Neuronal stem cell (in vitro differentiated cells): ENCODE measurements around the gene LTBP3.

Experiments used
- DNase-seq: peaks from one replicate; pipeline ENCODE4 v3.0.0-alpha.2; 2013; ENCODE audit warnings: low spot score
- H2AFZ ChIP-seq: one replicate; pipeline ENCODE4 v1.6.1; 2013; ENCODE audit warnings: mild to moderate bottlenecking, low read length, inconsistent platforms
- H2AK5ac ChIP-seq: 2 replicates; pipeline ENCODE4 v1.6.1; 2013; ENCODE audit warnings: low read depth, mild to moderate bottlenecking, inconsistent platforms, low read length, moderate library complexity, mixed read lengths
- H2BK120ac ChIP-seq: 2 replicates; pipeline ENCODE4 v1.6.1; 2013; ENCODE audit warnings: low read depth, mild to moderate bottlenecking, inconsistent platforms, low read length, moderate library complexity, mixed read lengths
- H2BK12ac ChIP-seq: one replicate; pipeline ENCODE4 v1.6.1; 2013; ENCODE audit warnings: low read length, inconsistent platforms
- H2BK15ac ChIP-seq: 2 replicates; pipeline ENCODE4 v1.6.1; 2013; ENCODE audit warnings: mild to moderate bottlenecking, low read length, inconsistent platforms, mixed read lengths
- H2BK5ac ChIP-seq: one replicate; pipeline ENCODE4 v1.6.1; 2013; ENCODE audit warnings: inconsistent platforms, mild to moderate bottlenecking, low read length, moderate library complexity
- H3K14ac ChIP-seq: one replicate; pipeline ENCODE4 v1.6.1; 2013; ENCODE audit warnings: low read length, inconsistent platforms
- H3K18ac ChIP-seq: 2 replicates; pipeline ENCODE4 v1.6.1; 2013; ENCODE audit warnings: low read length, inconsistent platforms
- H3K23ac ChIP-seq: 2 replicates; pipeline ENCODE4 v1.6.1; 2013; ENCODE audit warnings: low read depth, mild to moderate bottlenecking, mixed read lengths, low read length, inconsistent platforms; ENCODE audit not compliant: poor library complexity
- H3K27ac ChIP-seq: replicated peaks from 3 replicates; pipeline ENCODE4 v1.5.1; 2013; ENCODE audit warnings: low read length, inconsistent platforms
- H3K27me3 ChIP-seq, 3 experiments: 2 replicates each; pipeline ENCODE4 v1.6.1; 2013; ENCODE audit warnings: low read length in 3 of 3, mild to moderate bottlenecking in 2 of 3, inconsistent platforms in 1 of 3, low read depth in 1 of 3, mixed read lengths in 1 of 3, moderate library complexity in 1 of 3; ENCODE audit not compliant: control insufficient read depth in 3 of 3, insufficient read depth in 3 of 3
- H3K36me3 ChIP-seq, 2 donors: replicated peaks in 1 of 2; 2 replicates each; pipeline ENCODE4 v1.6.1; 2013; ENCODE audit warnings: low read length in 2 of 2; ENCODE audit not compliant: control insufficient read depth in 2 of 2, insufficient read depth in 2 of 2
- H3K4ac ChIP-seq: 2 replicates; pipeline ENCODE4 v1.6.1; 2013; ENCODE audit warnings: inconsistent platforms, mild to moderate bottlenecking, low read length, moderate library complexity
- H3K4me1 ChIP-seq, 2 donors: 1 replicate in 1 of 2; 2 replicates in 1 of 2; pipeline ENCODE4 v1.6.1; 2013; ENCODE audit warnings: low read length in 2 of 2, low read depth in 1 of 2; ENCODE audit not compliant: control insufficient read depth in 2 of 2, insufficient read depth in 1 of 2
- H3K4me2 ChIP-seq: one replicate; pipeline ENCODE4 v1.6.1; 2013; ENCODE audit warnings: mild to moderate bottlenecking, low read length, inconsistent platforms; ENCODE audit not compliant: insufficient read depth, poor library complexity, severe bottlenecking
- H3K4me3 ChIP-seq, 2 donors: 2 replicates each; pipeline ENCODE4 v1.5.1; 2013; ENCODE audit warnings: low read length in 2 of 2, mild to moderate bottlenecking in 2 of 2, inconsistent platforms in 1 of 2, moderate library complexity in 1 of 2
- H3K79me1 ChIP-seq: one replicate; pipeline ENCODE4 v1.6.1; 2013; ENCODE audit warnings: low read depth, mild to moderate bottlenecking, inconsistent platforms, low read length, moderate library complexity
- H3K9ac ChIP-seq: one replicate; pipeline ENCODE4 v1.6.1; 2013; ENCODE audit warnings: mild to moderate bottlenecking, low read depth, low read length, inconsistent platforms; ENCODE audit not compliant: poor library complexity
- H3K9me3 ChIP-seq, 2 donors: replicated peaks in 1 of 2; 2 replicates each; pipeline versions ENCODE3 to v1.6.1; 2013; ENCODE audit warnings: low read length in 2 of 2, mild to moderate bottlenecking in 2 of 2, inconsistent platforms in 1 of 2, low read depth in 1 of 2, mixed read lengths in 1 of 2, moderate library complexity in 1 of 2; ENCODE audit not compliant: control insufficient read depth in 2 of 2, insufficient read depth in 1 of 2
- H4K8ac ChIP-seq: one replicate; pipeline ENCODE4 v1.6.1; 2013; ENCODE audit warnings: low read depth, mild to moderate bottlenecking, inconsistent platforms, low read length, moderate library complexity
- H4K91ac ChIP-seq: one replicate; pipeline ENCODE4 v1.6.1; 2013; ENCODE audit warnings: low read length, low read depth, mild to moderate bottlenecking, inconsistent platforms; ENCODE audit not compliant: poor library complexity
- WGBS, 2 donors: extraction: QIAGEN DNeasy Blood & Tissue Kit; methylation state at CpG; one replicate each; pipeline ENCODE4 v1.1.7; 2013; ENCODE audit warnings: missing lambda C conversion rate in 2 of 2, mixed read lengths in 1 of 2; ENCODE audit not compliant: insufficient read length in 2 of 2, insufficient replicate concordance in 1 of 2; ENCODE audit errors: extremely low coverage in 2 of 2; 5-methylcytosine and 5-hydroxymethylcytosine counted together

The LTBP3 gene

GRCh38 chr11:65559951-65560537, 1.9 kb upstream of the LTBP3 start:
- Histone ChIP-seq H3K4me2 (no peak overlapping the region), H3K36me3 (no peaks in the 10 kb centered on the region), H2BK12ac (peak overlapping the region; percentile 2), H2BK120ac (no peak overlapping the region), H3K9ac (no peak overlapping the region), H3K18ac (peak overlapping the region; percentile 11), H3K9me3 (no peaks in the 10 kb centered on the region), H3K27ac (peak overlapping the region; percentile 13), H3K27me3 (peaks cover 0 to 1% (median 0%) of the 10 kb centered on the region in 3 experiments), H3K79me1 (no peaks in the 10 kb centered on the region), H2AFZ (no peak overlapping the region), H4K8ac (no peak overlapping the region), H2AK5ac (peak overlapping the region; percentile 76), H3K4me1 (peaks cover 32 to 44% of the 10 kb centered on the region in 2 donors), H2BK5ac (peak overlapping the region; percentile 14), H3K4me3 (no peak overlapping the region), H2BK15ac (peak overlapping the region; percentile 88), H3K14ac (no peak overlapping the region), H4K91ac (no peak overlapping the region), H3K23ac (no peak overlapping the region), H3K4ac (no peak overlapping the region)
- no CpG with 5 or more reads among the region's 5 CpGs for WGBS, 2 donors
- DNase-seq, result no peak

- Histone ChIP-seq H3K14ac (no peak overlapping the region), H3K9ac (no peak overlapping the region), H3K9me3 (no peaks in the 10 kb centered on the region), H3K4me2 (no peak overlapping the region), H3K23ac (no peak overlapping the region), H2BK120ac (no peak overlapping the region), H3K27ac (no peak overlapping the region), H2AFZ (no peak overlapping the region), H3K27me3 (peaks cover 0 to 6% (median 0%) of the 10 kb centered on the region in 3 experiments), H3K4me3 (peak overlapping the region in 1 of 2 donors; percentile 64), H4K8ac (no peak overlapping the region), H3K36me3 (no peaks in the 10 kb centered on the region), H3K4me1 (peaks cover 32 to 45% of the 10 kb centered on the region in 2 donors), H3K18ac (peak overlapping the region; percentile 25), H2BK5ac (no peak overlapping the region), H3K79me1 (no peaks in the 10 kb centered on the region), H3K4ac (no peak overlapping the region), H2BK15ac (peak overlapping the region; percentile 70), H2AK5ac (peak overlapping the region; percentile 2), H2BK12ac (peak overlapping the region; percentile 64), H4K91ac (no peak overlapping the region)
- no CpG with 5 or more reads among the region's 5 CpGs for WGBS, 2 donors
- DNase-seq, result no peak
Observed at GRCh38 chr11:65559535-65559934, 1.4 kb upstream of the LTBP3 start.

GRCh38 chr11:65558930-65559509, 861 bp upstream of the LTBP3 start:
- Histone ChIP-seq H3K14ac (peak overlapping the region; percentile 33), H2BK12ac (no peak overlapping the region), H2AK5ac (peak overlapping the region; percentile 91), H3K23ac (peak overlapping the region; percentile 6), H4K8ac (no peak overlapping the region), H3K9me3 (no peaks in the 10 kb centered on the region), H2BK15ac (peak overlapping the region; percentile 70), H3K4me3 (peak overlapping the region; percentile 64 to 66), H2BK120ac (peak overlapping the region; percentile 88), H3K9ac (peak overlapping the region; percentile 71), H3K18ac (peak overlapping the region; percentile 93), H3K36me3 (no peaks in the 10 kb centered on the region), H2AFZ (peak overlapping the region; percentile 83), H3K27ac (no peak overlapping the region), H2BK5ac (peak overlapping the region; percentile 89), H3K4me1 (peaks cover 35 to 45% of the 10 kb centered on the region in 2 donors), H4K91ac (peak overlapping the region; percentile 20), H3K79me1 (no peaks in the 10 kb centered on the region), H3K27me3 (peaks cover 0 to 9% (median 0%) of the 10 kb centered on the region in 3 experiments), H3K4ac (peak overlapping the region; percentile 20), H3K4me2 (peak overlapping the region; percentile 54)
- no CpG with 5 or more reads among the region's 19 CpGs for WGBS, 2 donors
- DNase-seq, result no peak

- peak overlapping the region; percentile 83 for H2AFZ ChIP-seq
- DNase-seq, result no peak
- no CpG with 5 or more reads among the region's 47 CpGs for WGBS, 2 donors
Observed at GRCh38 chr11:65557280-65558001, 718 bp downstream of the LTBP3 start.

More at GRCh38 chr11:65557280-65558001, 718 bp downstream of the LTBP3 start:
- Histone ChIP-seq H2AK5ac (peak overlapping the region; percentile 61), H2BK15ac (peak overlapping the region; percentile 90), H3K27ac (no peak overlapping the region), H2BK12ac (peak overlapping the region; percentile 46), H3K4me3 (peak overlapping the region; percentile 55 to 64), H4K8ac (no peak overlapping the region), H2BK120ac (peak overlapping the region; percentile 90), H3K23ac (peak overlapping the region; percentile 1), H3K9ac (peak overlapping the region; percentile 73), H3K9me3 (no peaks in the 10 kb centered on the region), H3K4me1 (peaks cover 43 to 45% of the 10 kb centered on the region in 2 donors), H2BK5ac (no peak overlapping the region), H3K27me3 (peaks cover 0 to 9% (median 0%) of the 10 kb centered on the region in 3 experiments), H4K91ac (peak overlapping the region; percentile 9), H3K4ac (no peak overlapping the region), H3K36me3 (no peaks in the 10 kb centered on the region), H3K14ac (peak overlapping the region; percentile 72), H3K18ac (peak overlapping the region; percentile 94), H3K79me1 (no peaks in the 10 kb centered on the region), H3K4me2 (peak overlapping the region; percentile 96)
